ENCODE results near the gene PTPRN2.

- TF ChIP-seq, protein P1, sequence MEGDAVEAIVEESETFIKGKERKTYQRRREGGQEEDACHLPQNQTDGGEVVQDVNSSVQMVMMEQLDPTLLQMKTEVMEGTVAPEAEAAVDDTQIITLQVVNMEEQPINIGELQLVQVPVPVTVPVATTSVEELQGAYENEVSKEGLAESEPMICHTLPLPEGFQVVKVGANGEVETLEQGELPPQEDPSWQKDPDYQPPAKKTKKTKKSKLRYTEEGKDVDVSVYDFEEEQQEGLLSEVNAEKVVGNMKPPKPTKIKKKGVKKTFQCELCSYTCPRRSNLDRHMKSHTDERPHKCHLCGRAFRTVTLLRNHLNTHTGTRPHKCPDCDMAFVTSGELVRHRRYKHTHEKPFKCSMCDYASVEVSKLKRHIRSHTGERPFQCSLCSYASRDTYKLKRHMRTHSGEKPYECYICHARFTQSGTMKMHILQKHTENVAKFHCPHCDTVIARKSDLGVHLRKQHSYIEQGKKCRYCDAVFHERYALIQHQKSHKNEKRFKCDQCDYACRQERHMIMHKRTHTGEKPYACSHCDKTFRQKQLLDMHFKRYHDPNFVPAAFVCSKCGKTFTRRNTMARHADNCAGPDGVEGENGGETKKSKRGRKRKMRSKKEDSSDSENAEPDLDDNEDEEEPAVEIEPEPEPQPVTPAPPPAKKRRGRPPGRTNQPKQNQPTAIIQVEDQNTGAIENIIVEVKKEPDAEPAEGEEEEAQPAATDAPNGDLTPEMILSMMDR (IDR thresholded peaks at IDR 0.05): no peak
- TF ChIP-seq EP300 (IDR thresholded peaks at IDR 0.05): no peak
- no peak for TF ChIP-seq POLR2A (IDR thresholded peaks at IDR 0.05)
- no peak for TF ChIP-seq POLR2AphosphoS5 (IDR thresholded peaks at IDR 0.05)
These were observed 702.5 kb downstream of the PTPRN2 start for GRCh38 chr7:157885140-157885539.
